Cardiac fibroblast (primary cell): ENCODE measurements around the gene AK3.

Experiments
- DNase-seq, 2 donors: peaks; one replicate each; pipeline versions ENCODE4 v3.0.0 to v3.0.0-alpha.2; 2010; ENCODE audit warnings: low read depth in 2 of 2
- H3K4me3 ChIP-seq, 2 donors: replicated peaks in 1 of 2; 1 replicate in 1 of 2; 2 replicates in 1 of 2; pipeline ENCODE4 v1.5.1; 2011; ENCODE audit warnings: low read depth in 2 of 2, low read length in 2 of 2, mild to moderate bottlenecking in 2 of 2, moderate library complexity in 1 of 2
- TF ChIP-seq, protein P1 (sequence below): IDR thresholded peaks from one replicate; pipeline ENCODE4 v1.5.1; 2011; ENCODE audit warnings: low read depth, mild to moderate bottlenecking, low read length, inconsistent platforms

The AK3 gene

DNA sequence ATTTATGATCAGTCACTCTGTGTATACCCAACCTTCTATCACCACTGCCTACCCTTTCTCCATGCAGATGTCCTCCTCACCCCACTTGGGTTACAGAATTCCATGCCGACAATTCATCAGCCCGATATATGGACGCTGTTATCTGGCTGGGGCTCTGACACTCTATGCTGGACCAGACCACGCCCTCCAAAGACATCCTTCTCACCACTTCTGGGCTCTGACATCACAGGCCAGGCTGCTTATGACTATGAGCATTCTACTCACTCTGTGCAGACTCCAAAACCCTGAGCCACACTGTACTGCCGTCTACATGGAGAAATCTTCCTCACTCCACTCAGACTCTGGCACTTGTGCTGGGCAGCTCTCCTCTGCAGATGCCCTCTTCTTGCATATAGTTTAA is 7.6 kb upstream of the AK3 start:
- TF ChIP-seq, protein P1, sequence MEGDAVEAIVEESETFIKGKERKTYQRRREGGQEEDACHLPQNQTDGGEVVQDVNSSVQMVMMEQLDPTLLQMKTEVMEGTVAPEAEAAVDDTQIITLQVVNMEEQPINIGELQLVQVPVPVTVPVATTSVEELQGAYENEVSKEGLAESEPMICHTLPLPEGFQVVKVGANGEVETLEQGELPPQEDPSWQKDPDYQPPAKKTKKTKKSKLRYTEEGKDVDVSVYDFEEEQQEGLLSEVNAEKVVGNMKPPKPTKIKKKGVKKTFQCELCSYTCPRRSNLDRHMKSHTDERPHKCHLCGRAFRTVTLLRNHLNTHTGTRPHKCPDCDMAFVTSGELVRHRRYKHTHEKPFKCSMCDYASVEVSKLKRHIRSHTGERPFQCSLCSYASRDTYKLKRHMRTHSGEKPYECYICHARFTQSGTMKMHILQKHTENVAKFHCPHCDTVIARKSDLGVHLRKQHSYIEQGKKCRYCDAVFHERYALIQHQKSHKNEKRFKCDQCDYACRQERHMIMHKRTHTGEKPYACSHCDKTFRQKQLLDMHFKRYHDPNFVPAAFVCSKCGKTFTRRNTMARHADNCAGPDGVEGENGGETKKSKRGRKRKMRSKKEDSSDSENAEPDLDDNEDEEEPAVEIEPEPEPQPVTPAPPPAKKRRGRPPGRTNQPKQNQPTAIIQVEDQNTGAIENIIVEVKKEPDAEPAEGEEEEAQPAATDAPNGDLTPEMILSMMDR = no peak
- DNase-seq = peak; percentile 18 to 37
- H3K4me3 ChIP-seq = no peak overlapping the region

DNA sequence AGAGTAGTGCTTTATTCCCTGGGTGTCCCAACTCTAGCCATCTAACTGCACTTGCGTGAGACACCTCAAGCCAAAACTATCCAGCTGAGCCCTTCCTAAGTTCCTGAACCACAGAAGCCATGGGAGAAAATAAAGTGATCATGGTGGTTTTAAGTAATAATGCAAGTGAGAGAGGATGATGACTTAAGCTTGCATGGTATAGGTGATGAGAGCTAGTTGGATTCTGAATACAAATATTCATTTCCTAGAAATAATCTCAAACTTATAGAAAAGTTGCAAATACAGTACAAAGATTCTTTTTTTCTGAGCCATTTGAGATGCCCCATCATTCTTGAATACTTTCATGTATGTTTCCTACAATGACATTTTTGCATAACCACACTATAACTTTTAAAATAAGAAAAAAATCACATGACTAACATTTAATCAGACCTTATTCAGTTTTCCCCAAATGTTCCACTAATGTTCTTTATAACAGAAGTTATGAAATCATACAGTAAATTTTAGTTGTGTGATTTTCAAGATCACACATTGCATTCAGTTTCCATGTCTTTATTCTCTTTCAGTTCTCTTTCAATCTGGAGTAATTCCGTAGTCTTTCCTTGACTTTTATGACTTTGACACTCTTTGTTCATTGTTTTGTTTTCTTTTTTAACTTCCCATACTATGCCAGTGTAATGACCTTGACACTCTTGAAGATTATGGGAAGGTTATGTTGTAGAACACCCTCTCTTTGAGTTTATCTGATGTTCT is 5.5 kb upstream of the AK3 start:
- DNase-seq = no peak
- TF ChIP-seq, protein P1 = no peak

DNA sequence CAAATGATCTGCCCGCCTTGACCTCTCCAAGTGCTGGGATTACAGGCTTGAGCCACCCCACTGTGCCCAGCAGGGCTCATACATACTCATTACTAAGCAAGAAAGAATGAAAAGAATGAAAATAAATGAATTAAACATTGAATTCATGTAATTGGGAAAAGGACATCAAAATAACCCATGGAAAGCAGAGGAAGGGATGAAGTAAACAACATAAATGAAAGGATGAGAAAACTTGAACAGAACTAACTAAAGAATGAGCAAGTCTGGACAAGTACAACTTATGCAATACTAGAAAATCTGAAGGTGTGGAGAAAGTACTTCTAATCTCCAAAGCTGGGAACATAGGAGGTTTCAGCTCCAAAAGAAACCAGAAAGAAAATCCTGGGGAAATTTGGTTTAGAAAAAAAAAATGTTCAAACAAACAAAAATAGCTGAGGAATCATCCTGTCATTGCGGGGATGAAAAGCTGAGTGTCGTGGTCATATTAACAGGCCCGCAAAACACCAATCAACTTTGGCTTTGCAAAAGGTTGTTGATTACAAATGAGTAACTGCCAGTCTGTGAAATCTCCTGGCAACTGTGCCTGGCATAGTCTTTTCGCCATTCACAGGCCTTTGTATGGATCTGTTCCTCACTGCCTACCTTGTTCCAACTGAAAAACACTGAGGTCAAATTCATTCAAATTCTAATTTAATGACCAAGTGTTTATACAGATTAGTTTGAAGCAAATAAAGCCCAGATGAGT is 2.3 kb upstream of the AK3 start:
- no peak overlapping the region for H3K4me3 ChIP-seq
- TF ChIP-seq, protein P1 = no peak
- no peak for DNase-seq

More for the DNA sequence above, 5.5 kb upstream of the AK3 start:
- H3K4me3 ChIP-seq = no peak overlapping the region

DNA sequence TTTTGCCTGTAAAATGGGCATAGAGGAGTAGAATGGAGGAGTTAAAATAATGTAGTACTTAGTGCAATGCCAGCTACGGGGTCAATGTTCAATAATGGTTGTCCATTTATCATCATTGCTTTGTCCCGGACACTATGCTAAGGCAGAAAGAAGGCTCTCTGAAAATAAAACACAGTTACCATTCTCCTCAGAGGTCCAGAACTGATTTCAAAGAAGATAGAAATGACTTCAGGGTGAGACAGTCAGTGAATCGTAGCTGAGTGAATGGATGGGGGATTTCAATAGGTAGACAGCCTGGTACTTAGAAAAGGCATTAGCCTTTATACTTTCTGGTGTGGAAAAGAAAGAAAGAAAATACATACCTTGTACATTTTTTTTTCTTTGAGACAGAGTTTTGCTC is 1.2 kb upstream of the AK3 start:
- TF ChIP-seq, protein P1 = no peak
- no peak overlapping the region for H3K4me3 ChIP-seq
- DNase-seq = no peak

DNA sequence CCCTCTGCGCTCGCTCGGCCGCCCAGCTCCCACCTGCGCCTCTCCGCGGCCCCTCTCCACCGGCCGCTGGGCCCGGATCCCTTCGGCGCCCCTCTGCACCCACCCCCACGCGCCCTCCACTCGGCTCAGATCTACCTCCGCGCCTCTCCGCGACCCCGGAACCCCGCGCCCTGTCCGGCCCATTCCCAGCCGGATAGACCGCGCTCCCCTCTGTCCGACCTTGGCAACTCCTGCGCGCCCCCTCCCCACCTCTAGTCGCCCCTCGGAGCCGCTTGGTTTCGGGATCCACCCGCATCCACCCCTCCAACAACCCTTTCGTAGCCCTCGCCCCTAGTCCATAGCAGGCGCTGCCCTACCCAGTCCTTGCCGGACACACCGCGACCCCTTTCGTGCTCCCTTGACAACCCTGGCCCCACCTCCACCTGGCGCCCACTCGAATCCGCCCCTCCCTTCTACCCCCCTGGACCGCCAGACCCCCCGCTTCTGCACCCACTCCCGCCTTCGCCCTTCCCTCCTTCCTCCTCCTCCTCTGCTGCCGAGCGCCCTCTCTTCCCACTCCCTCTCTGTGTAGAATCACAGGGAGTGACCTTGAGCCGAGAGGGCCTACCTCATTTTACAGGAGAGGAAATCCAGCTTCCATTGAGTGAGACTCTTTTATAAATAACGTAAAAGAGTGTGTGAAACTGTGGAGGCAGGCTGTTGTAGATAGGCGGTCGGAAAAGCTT is 525 bp upstream of the AK3 start:
- DNase-seq = peak in 1 of 2 donors; percentile 13
- H3K4me3 ChIP-seq = peak overlapping the region; percentile 80 to 84
- TF ChIP-seq, protein P1 = no peak

DNA sequence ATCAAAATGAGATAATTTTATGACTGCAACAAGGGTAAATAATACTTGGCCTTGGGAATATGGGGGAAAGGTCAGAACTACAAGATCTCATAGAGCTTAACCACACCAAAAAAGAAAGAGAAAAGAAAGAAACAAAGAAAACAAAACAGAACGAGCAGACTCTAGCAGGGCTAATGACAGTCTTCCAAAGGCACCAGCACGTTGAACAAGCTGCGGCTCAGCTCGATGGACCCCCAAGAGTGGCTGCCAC is 689 bp downstream of the AK3 start:
- H3K4me3 ChIP-seq = peak overlapping the region; percentile 80 to 84
- peak; percentile 30 to 40 for DNase-seq
- TF ChIP-seq, protein P1 = no peak
